DND-41 (cell line): Measurements from ENCODE around the gene COG8.

ENCODE experiments used
- CTCF ChIP-seq: IDR thresholded peaks from 2 replicates; pipeline ENCODE4 v1.5.1; 2012; ENCODE audit warnings: borderline replicate concordance, low read length, moderate library complexity, mild to moderate bottlenecking; ENCODE audit not compliant: poor library complexity, severe bottlenecking; ENCODE audit errors: extremely low read depth
- EZH2 ChIP-seq: IDR thresholded peaks from 3 replicates; pipeline ENCODE4 v1.6.1; 2012; ENCODE audit warnings: borderline replicate concordance, low read depth, mild to moderate bottlenecking, moderate library complexity, low read length, inconsistent platforms; ENCODE audit not compliant: severe bottlenecking

GRCh38 chr16:69382421-69382820 is 43.1 kb upstream of the COG8 start:
- no peak for TF ChIP-seq EZH2
- no peak for TF ChIP-seq CTCF
